Stimulated activated CD4-positive, alpha-beta T cell treated with anti-CD3 and anti-CD28 coated beads, TNF-alpha, amount 100 ng/mL, for 48 hours (primary cell): Measurements from ENCODE around the gene HOXD8.

Experiments
- DNase-seq, 3 donors: peaks; one replicate each; pipeline ENCODE4 v3.0.0-alpha.2; 2020; ENCODE audit warnings: low read depth in 3 of 3

Gene HOXD8

GRCh38 chr2:176160251-176160985 lies 30.9 kb downstream of the HOXD8 start:
- no peak for DNase-seq

GRCh38 chr2:176160986-176161824 lies 31.7 kb downstream of the HOXD8 start:
- DNase-seq: no peak

- no peak for DNase-seq
Measured at GRCh38 chr2:176161825-176162626, 32.5 kb downstream of the HOXD8 start.

- no peak for DNase-seq
Measured at GRCh38 chr2:176162911-176163671, 33.6 kb downstream of the HOXD8 start.

GRCh38 chr2:176163672-176164056 lies 34.2 kb downstream of the HOXD8 start:
- DNase-seq: no peak

- DNase-seq: no peak
Measured at GRCh38 chr2:176164201-176164600, 34.7 kb downstream of the HOXD8 start.

- no peak for DNase-seq
Measured at GRCh38 chr2:176164611-176165369, 35.3 kb downstream of the HOXD8 start.

- no peak for DNase-seq
Measured at GRCh38 chr2:176165370-176166050, 36.0 kb downstream of the HOXD8 start.

GRCh38 chr2:176166272-176166671 lies 36.8 kb downstream of the HOXD8 start:
- DNase-seq: no peak

GRCh38 chr2:176167398-176167797 lies 37.9 kb downstream of the HOXD8 start:
- no peak for DNase-seq

GRCh38 chr2:176169181-176169580 lies 39.7 kb downstream of the HOXD8 start:
- no peak for DNase-seq

- no peak for DNase-seq
Measured at GRCh38 chr2:176169711-176170110, 40.2 kb downstream of the HOXD8 start.

GRCh38 chr2:176170602-176171305 lies 41.2 kb downstream of the HOXD8 start:
- DNase-seq: no peak

- DNase-seq: no peak
Measured at GRCh38 chr2:176171351-176172006, 42.0 kb downstream of the HOXD8 start.

- DNase-seq: no peak
Measured at GRCh38 chr2:176172007-176172894, 42.7 kb downstream of the HOXD8 start.

GRCh38 chr2:176172895-176173566 lies 43.5 kb downstream of the HOXD8 start:
- no peak for DNase-seq
